IPS-15b (cell line): ENCODE measurements around the gene KRTAP10-12.

Experiments used
- H3K27me3 ChIP-seq: one replicate; pipeline ENCODE4 v1.6.1; 2013; ENCODE audit warnings: low read length; ENCODE audit not compliant: control insufficient read depth, insufficient read depth
- H3K36me3 ChIP-seq: one replicate; pipeline ENCODE4 v1.6.1; 2013; ENCODE audit warnings: low read length; ENCODE audit not compliant: control insufficient read depth, insufficient read depth
- H3K4me1 ChIP-seq: one replicate; pipeline ENCODE4 v1.6.1; 2013; ENCODE audit warnings: mild to moderate bottlenecking, low read length; ENCODE audit not compliant: control insufficient read depth, insufficient read depth
- H3K4me3 ChIP-seq: one replicate; pipeline ENCODE4 v1.5.1; 2013; ENCODE audit warnings: low read depth, low read length
- H3K9ac ChIP-seq: one replicate; pipeline ENCODE4 v1.6.1; 2013; ENCODE audit warnings: low read depth, mild to moderate bottlenecking, low read length
- H3K9me3 ChIP-seq: one replicate; pipeline ENCODE4 v1.6.1; 2013; ENCODE audit warnings: mild to moderate bottlenecking, low read length; ENCODE audit not compliant: control insufficient read depth, insufficient read depth

KRTAP10-12 gene

GRCh38 chr21:44732956-44733355 lies 36.0 kb downstream of the KRTAP10-12 start:
- no peaks in the 10 kb centered on the region for H3K9me3 ChIP-seq
- no peaks in the 10 kb centered on the region for H3K36me3 ChIP-seq
- H3K9ac ChIP-seq = no peak overlapping the region
- peaks cover 7% of the 10 kb centered on the region for H3K4me1 ChIP-seq
- H3K27me3 ChIP-seq = peaks cover 2% of the 10 kb centered on the region
- H3K4me3 ChIP-seq = no peak overlapping the region

- no peak overlapping the region for H3K9ac ChIP-seq
- H3K4me1 ChIP-seq = peaks cover 7% of the 10 kb centered on the region
- H3K36me3 ChIP-seq = no peaks in the 10 kb centered on the region
- H3K9me3 ChIP-seq = no peaks in the 10 kb centered on the region
- H3K27me3 ChIP-seq = peaks cover 5% of the 10 kb centered on the region
- H3K4me3 ChIP-seq = no peak overlapping the region
These were observed 37.2 kb downstream of the KRTAP10-12 start for GRCh38 chr21:44734026-44734745.

GRCh38 chr21:44734841-44735240 lies 37.9 kb downstream of the KRTAP10-12 start:
- Histone ChIP-seq H3K9ac (no peak overlapping the region), H3K4me3 (no peak overlapping the region), H3K9me3 (no peaks in the 10 kb centered on the region), H3K36me3 (no peaks in the 10 kb centered on the region), H3K4me1 (peaks cover 7% of the 10 kb centered on the region), H3K27me3 (peaks cover 5% of the 10 kb centered on the region)

GRCh38 chr21:44735821-44736220 lies 38.8 kb downstream of the KRTAP10-12 start:
- Histone ChIP-seq H3K4me1 (peaks cover 9% of the 10 kb centered on the region), H3K4me3 (no peak overlapping the region), H3K27me3 (peaks cover 5% of the 10 kb centered on the region), H3K9me3 (no peaks in the 10 kb centered on the region), H3K9ac (no peak overlapping the region), H3K36me3 (no peaks in the 10 kb centered on the region)

- Histone ChIP-seq H3K9me3 (no peaks in the 10 kb centered on the region), H3K4me1 (peaks cover 11% of the 10 kb centered on the region), H3K9ac (no peak overlapping the region), H3K27me3 (peaks cover 5% of the 10 kb centered on the region), H3K36me3 (no peaks in the 10 kb centered on the region), H3K4me3 (no peak overlapping the region)
These were observed 39.5 kb downstream of the KRTAP10-12 start for GRCh38 chr21:44736291-44737004.

GRCh38 chr21:44737706-44738354 lies 40.9 kb downstream of the KRTAP10-12 start:
- Histone ChIP-seq H3K36me3 (no peaks in the 10 kb centered on the region), H3K9me3 (no peaks in the 10 kb centered on the region), H3K4me3 (no peak overlapping the region), H3K27me3 (peaks cover 5% of the 10 kb centered on the region), H3K4me1 (peaks cover 11% of the 10 kb centered on the region), H3K9ac (no peak overlapping the region)

- Histone ChIP-seq H3K9ac (no peak overlapping the region), H3K27me3 (peaks cover 5% of the 10 kb centered on the region), H3K36me3 (no peaks in the 10 kb centered on the region), H3K4me1 (peaks cover 11% of the 10 kb centered on the region), H3K9me3 (no peaks in the 10 kb centered on the region), H3K4me3 (no peak overlapping the region)
These were observed 41.6 kb downstream of the KRTAP10-12 start for GRCh38 chr21:44738621-44739020.

DNA sequence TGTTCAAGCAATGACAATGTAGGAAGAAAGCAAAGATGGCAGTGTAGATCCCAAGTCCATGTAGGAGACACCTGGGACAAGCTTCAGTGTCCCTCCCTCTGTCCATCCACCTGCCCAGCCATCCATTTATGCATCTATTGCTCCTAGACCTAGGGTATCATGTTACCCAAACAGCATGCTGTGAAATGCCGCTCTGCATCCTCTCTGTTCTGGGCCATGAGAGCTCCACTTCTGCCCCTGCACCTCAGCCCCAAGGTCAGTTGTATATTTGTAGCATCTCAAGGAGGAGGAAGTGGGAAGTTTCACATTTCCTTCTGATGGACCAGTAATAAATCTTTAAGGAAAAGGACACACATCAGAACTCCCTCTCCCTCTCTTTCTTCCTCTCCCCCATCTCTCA lies 42.3 kb downstream of the KRTAP10-12 start:
- no peak overlapping the region for H3K4me3 ChIP-seq
- H3K9ac ChIP-seq = no peak overlapping the region
- H3K27me3 ChIP-seq = peaks cover 5% of the 10 kb centered on the region
- no peaks in the 10 kb centered on the region for H3K9me3 ChIP-seq
- H3K4me1 ChIP-seq = peaks cover 11% of the 10 kb centered on the region
- no peaks in the 10 kb centered on the region for H3K36me3 ChIP-seq

- no peak overlapping the region for H3K9ac ChIP-seq
- H3K27me3 ChIP-seq = peaks cover 5% of the 10 kb centered on the region
- H3K4me1 ChIP-seq = peaks cover 8% of the 10 kb centered on the region
- no peaks in the 10 kb centered on the region for H3K9me3 ChIP-seq
- no peak overlapping the region for H3K4me3 ChIP-seq
- no peaks in the 10 kb centered on the region for H3K36me3 ChIP-seq
These were observed 43.8 kb downstream of the KRTAP10-12 start for GRCh38 chr21:44740742-44741141.

DNA sequence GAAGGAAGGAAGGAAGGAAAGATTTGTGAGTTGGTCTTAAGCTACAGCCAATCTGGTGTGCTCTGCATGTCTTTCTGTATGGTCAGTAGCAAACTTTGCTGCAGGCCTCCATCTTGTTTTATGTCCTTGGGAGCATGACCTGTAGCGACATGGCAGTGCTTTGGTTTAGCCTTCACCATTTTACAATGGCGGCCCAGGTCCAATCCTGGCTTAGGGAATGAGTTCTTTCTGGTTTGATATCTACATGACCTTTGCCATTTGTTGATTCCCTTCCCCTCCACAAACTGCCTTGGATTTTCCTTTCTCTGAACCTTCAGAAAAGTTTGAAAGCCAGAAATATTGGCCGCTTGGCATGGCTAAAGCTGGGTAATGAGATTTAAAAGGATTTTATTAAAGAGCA lies 44.9 kb downstream of the KRTAP10-12 start:
- Histone ChIP-seq H3K27me3 (peaks cover 5% of the 10 kb centered on the region), H3K36me3 (no peaks in the 10 kb centered on the region), H3K9me3 (no peaks in the 10 kb centered on the region), H3K4me1 (peaks cover 4% of the 10 kb centered on the region), H3K9ac (no peak overlapping the region), H3K4me3 (no peak overlapping the region)

DNA sequence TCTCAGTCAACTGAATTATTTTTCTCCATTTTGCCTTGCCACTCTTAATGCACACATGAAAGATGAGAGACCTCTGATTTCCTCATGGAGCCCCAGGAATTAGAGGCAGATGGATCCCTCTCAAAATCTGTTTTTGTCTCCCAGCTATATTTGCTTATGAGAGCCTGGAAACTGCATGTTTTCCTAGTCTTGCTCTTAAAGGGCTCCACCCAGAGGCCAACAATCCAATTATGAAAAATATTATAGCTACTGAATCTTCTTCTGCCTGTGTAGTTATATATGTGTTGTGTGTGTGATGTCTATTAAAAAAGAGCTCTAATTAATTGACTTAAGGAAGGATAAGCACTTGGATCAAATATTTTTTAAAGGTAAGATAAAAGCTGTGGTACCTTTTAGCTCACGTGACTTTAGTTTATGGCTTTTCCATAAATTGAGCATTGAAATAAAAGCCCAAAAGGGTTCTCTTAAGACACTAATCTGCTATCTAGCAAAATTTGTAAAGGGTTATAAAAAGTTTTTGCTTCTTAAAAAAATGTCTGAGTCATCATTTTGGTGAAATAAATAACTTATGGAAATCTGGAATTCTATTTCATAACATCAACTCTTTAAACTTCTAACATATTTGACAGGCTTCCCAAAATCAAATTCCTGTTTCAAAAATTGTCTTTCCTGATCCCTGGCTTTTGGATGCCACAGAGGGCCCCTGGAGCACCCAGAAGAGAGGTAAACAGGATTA lies 45.6 kb downstream of the KRTAP10-12 start:
- peaks cover 5% of the 10 kb centered on the region for H3K27me3 ChIP-seq
- no peak overlapping the region for H3K9ac ChIP-seq
- H3K36me3 ChIP-seq = no peaks in the 10 kb centered on the region
- peaks cover 4% of the 10 kb centered on the region for H3K4me1 ChIP-seq
- no peak overlapping the region for H3K4me3 ChIP-seq
- no peaks in the 10 kb centered on the region for H3K9me3 ChIP-seq
